BJ (cell line): ENCODE data around the gene NMRK1. TPM values are rescaled to one million over a fixed set of nuclear protein-coding genes. Genes with fewer than 3 reads are reported as not detected.
A peak's percentile ranks its signal among the peaks of the same experiment; 100 is the strongest.

Experiments
- CTCF ChIA-PET: fragments of 350-600 bp; formaldehyde crosslinking; extraction: SDS; loops from one replicate; lab custom pipeline; 2021; ENCODE audit warnings: antibody characterized with exemption, inconsistent platforms; lab: Yijun Ruan, JAX
- POLR2A ChIA-PET: fragments of 300-600 bp; sonication (Branson Sonifier 250); formaldehyde crosslinking; extraction: SDS; loops from one replicate; lab custom pipeline; 2021; ENCODE audit warnings: antibody characterized with exemption; lab: Charles Lee
- DNase-seq: peaks from one replicate; pipeline ENCODE4 v3.0.0-alpha.2; 2011; ENCODE audit warnings: low read depth
- H3K27me3 ChIP-seq: 2 replicates; pipeline ENCODE4 v1.6.0; 2011; ENCODE audit warnings: low read length; ENCODE audit not compliant: control insufficient read depth, insufficient read depth
- H3K36me3 ChIP-seq: 2 replicates; pipeline ENCODE4 v1.5.1; 2011; ENCODE audit warnings: low read length; ENCODE audit not compliant: control insufficient read depth, insufficient read depth
- H3K4me3 ChIP-seq: 2 replicates; pipeline ENCODE4 v1.5.1; 2011; ENCODE audit warnings: low read depth, mild to moderate bottlenecking, control low read depth, low read length
- polyA plus RNA-seq: library from polyadenylated mRNA; depleted of rRNA; stranded (reverse); fragments of >200 nt; gene quantifications from 2 replicates; pipeline ENCODE4 v1.2.3, GENCODE V29; 2011
- TF ChIP-seq, protein P1 (sequence below): IDR thresholded peaks from 2 replicates; pipeline ENCODE4 v1.5.1; 2011; ENCODE audit warnings: low read depth, mild to moderate bottlenecking, control low read depth, inconsistent platforms, low read length, moderate library complexity; ENCODE audit not compliant: insufficient read depth

Gene NMRK1
- polyA plus RNA-seq, 1 experiment = 13.2 TPM

GRCh38 chr9:75041041-75041440, 46.9 kb downstream of the NMRK1 start:
- DNase-seq = no peak
- Histone ChIP-seq H3K27me3 (no peaks in the 10 kb centered on the region), H3K4me3 (no peak overlapping the region), H3K36me3 (no peaks in the 10 kb centered on the region)
- TF ChIP-seq, protein P1, sequence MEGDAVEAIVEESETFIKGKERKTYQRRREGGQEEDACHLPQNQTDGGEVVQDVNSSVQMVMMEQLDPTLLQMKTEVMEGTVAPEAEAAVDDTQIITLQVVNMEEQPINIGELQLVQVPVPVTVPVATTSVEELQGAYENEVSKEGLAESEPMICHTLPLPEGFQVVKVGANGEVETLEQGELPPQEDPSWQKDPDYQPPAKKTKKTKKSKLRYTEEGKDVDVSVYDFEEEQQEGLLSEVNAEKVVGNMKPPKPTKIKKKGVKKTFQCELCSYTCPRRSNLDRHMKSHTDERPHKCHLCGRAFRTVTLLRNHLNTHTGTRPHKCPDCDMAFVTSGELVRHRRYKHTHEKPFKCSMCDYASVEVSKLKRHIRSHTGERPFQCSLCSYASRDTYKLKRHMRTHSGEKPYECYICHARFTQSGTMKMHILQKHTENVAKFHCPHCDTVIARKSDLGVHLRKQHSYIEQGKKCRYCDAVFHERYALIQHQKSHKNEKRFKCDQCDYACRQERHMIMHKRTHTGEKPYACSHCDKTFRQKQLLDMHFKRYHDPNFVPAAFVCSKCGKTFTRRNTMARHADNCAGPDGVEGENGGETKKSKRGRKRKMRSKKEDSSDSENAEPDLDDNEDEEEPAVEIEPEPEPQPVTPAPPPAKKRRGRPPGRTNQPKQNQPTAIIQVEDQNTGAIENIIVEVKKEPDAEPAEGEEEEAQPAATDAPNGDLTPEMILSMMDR = no peak
- CTCF ChIA-PET = interaction anchor here (1.3 kb wide), 1 partner anchor 15 kb away, joined by 3 read pairs; no protein-coding TSS in a partner anchor
- POLR2A ChIA-PET = no interaction called here

- Histone ChIP-seq H3K36me3 (no peaks in the 10 kb centered on the region), H3K27me3 (no peaks in the 10 kb centered on the region), H3K4me3 (no peak overlapping the region)
- POLR2A ChIA-PET = no interaction called here
- DNase-seq = no peak
- TF ChIP-seq, protein P1 = no peak
- CTCF ChIA-PET = interaction anchor here (0.9 to 1.6 kb wide), 3 partner anchors 12 to 266 kb away, joined by 3 to 4 read pairs (median 3); partner anchors contain the start of gene CARNMT1
These were observed 48.2 kb downstream of the NMRK1 start for GRCh38 chr9:75039801-75040200.

DNA sequence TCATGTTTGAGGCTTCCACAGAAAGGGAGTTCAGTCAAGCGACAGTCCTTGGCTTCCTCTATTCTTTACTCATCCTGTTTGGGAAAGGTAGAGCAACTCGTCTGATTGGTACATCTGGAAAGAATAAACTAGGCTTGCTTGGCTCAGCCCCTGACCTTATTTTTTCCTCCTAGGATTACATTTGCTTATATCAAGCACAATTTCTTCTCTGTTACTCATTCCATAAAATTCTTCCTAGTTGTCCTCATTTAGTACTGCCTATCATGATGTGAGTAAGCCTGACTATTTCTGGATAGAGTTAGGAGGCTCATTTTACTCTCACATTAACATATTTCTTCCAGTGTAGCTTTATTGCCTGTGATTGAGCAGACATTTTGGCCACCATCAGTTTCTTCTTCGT, 48.9 kb downstream of the NMRK1 start:
- TF ChIP-seq, protein P1 = no peak
- CTCF ChIA-PET = interaction anchor here (1.0 to 1.6 kb wide), 2 partner anchors 11 to 12 kb away, joined by 3 to 4 read pairs; partner anchors contain the start of gene CARNMT1
- POLR2A ChIA-PET = interaction anchor here (0.8 kb wide), 1 partner anchor 11 kb away, joined by 4 read pairs; the partner anchor contains the start of gene CARNMT1
- no peak overlapping the region for H3K4me3 ChIP-seq
- no peaks in the 10 kb centered on the region for H3K27me3 ChIP-seq
- peak; percentile 89 for DNase-seq
- H3K36me3 ChIP-seq = no peaks in the 10 kb centered on the region

GRCh38 chr9:75036793-75037192, 51.2 kb downstream of the NMRK1 start:
- no peaks in the 10 kb centered on the region for H3K27me3 ChIP-seq
- TF ChIP-seq, protein P1 = no peak
- ChIA-PET CTCF (interaction anchor here (1.2 kb wide), 1 partner anchor 8 kb away, joined by 6 read pairs; the partner anchor contains the start of gene CARNMT1), POLR2A (no interaction called here)
- H3K36me3 ChIP-seq = no peaks in the 10 kb centered on the region
- H3K4me3 ChIP-seq = no peak overlapping the region
- no peak for DNase-seq

DNA sequence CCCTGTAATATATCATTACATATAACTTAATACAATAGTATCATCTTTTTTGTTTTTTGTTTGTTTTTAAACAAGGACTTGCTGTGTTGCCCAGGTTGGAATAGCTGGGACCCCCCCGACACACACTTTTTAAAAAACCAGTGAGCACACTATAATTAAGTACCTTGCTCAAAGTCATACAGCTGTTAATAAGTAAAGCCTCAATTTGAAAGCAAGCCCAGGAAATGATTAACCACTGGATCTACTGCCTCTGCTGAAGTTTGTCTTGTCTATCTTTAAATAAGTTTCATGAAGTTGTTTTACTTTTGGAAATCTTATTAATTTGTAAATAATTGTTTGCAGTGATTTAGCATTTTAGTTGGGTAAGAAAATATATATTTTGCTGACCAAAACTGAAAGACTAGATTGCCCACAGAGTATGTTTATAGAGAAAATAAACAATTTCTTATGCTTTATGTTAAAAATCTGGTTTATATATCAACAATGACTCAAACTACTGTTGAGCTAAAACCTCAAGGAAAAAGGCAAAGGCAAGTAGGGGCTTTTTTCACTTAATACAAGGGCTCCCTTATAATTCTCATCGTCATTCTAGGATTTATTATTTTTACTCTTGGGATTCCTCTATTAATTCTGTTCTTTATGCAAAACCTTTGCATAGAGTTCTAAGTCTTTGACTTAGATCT, 54.0 kb downstream of the NMRK1 start:
- POLR2A ChIA-PET = no interaction called here
- TF ChIP-seq, protein P1 = no peak
- no peak for DNase-seq
- H3K4me3 ChIP-seq = no peak overlapping the region
- CTCF ChIA-PET = interaction anchor here (0.7 to 1.0 kb wide), 2 partner anchors 33 to 54 kb away, joined by 3 read pairs; partner anchors contain the start of genes NMRK1 and OSTF1
- H3K36me3 ChIP-seq = no peaks in the 10 kb centered on the region
- no peaks in the 10 kb centered on the region for H3K27me3 ChIP-seq
